ENCODE measurements around the gene PIK3R1.
"Not testable (repeated sequence)": the region's sequence is repeated elsewhere in the genome, so short reads cannot be mapped to it uniquely, and the experiment has no call there.

PIK3R1 gene

DNA sequence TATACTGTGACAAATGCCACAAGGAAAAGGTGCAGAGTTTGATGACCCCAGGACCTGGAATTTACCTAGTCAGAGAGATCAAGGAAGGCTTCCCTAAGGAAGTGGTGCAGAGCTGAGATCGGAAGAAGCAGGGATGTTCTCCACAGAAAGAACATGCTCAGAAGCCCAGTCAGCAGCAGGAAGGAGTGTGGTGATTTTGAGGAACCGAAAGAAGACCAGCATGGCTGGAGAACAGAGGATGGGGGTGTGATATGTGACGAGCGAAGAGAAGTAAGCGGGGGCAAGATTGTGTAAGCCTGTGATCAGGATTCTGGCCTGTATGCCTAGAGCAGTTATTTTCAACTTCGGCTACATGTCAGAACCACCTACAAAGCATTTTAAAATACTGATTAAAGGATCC, 18.7 kb upstream of the PIK3R1 start:
- Histone ChIP-seq H3K36me3 (ENCODE audit: control insufficient read depth, insufficient read depth, low read length) (no peaks in the 10 kb centered on the region), H3K4me1 (ENCODE audit: control insufficient read depth, insufficient read depth, low read length) (no peaks in the 10 kb centered on the region), H3K27me3 (ENCODE audit: control insufficient read depth, insufficient read depth, low read length) (no peaks in the 10 kb centered on the region), H3K4me3 (ENCODE audit: low read length) (no peak overlapping the region), H3K9ac (ENCODE audit: low read length) (no peak overlapping the region), H3K27ac (ENCODE audit: low read depth, low read length) (no peak overlapping the region)

- Histone ChIP-seq H3K9ac (ENCODE audit: low read length) (no peak overlapping the region), H3K36me3 (ENCODE audit: control insufficient read depth, insufficient read depth, low read length) (no peaks in the 10 kb centered on the region), H3K4me3 (ENCODE audit: low read length) (no peak overlapping the region), H3K27ac (ENCODE audit: low read depth, low read length) (no peak overlapping the region), H3K4me1 (ENCODE audit: control insufficient read depth, insufficient read depth, low read length) (no peaks in the 10 kb centered on the region), H3K27me3 (ENCODE audit: control insufficient read depth, insufficient read depth, low read length) (no peaks in the 10 kb centered on the region)
Measured at GRCh38 chr5:68200288-68200687, 15.3 kb upstream of the PIK3R1 start.

- H3K9ac ChIP-seq (ENCODE audit: low read length); H3K27ac ChIP-seq (ENCODE audit: low read depth, low read length); H3K4me1 ChIP-seq (ENCODE audit: control insufficient read depth, insufficient read depth, low read length); H3K27me3 ChIP-seq (ENCODE audit: control insufficient read depth, insufficient read depth, low read length); H3K36me3 ChIP-seq (ENCODE audit: control insufficient read depth, insufficient read depth, low read length); H3K4me3 ChIP-seq (ENCODE audit: low read length): not testable (repeated sequence)
Measured at GRCh38 chr5:68210654-68211053, 4.9 kb upstream of the PIK3R1 start.

GRCh38 chr5:68214482-68215207, 911 bp upstream of the PIK3R1 start:
- H3K4me1 ChIP-seq (ENCODE audit: control insufficient read depth, insufficient read depth, low read length), result peaks cover 15% of the 10 kb centered on the region
- peak overlapping the region; percentile 46 for H3K9ac ChIP-seq (ENCODE audit: low read length)
- no peaks in the 10 kb centered on the region for H3K27me3 ChIP-seq (ENCODE audit: control insufficient read depth, insufficient read depth, low read length)
- peaks cover 3% of the 10 kb centered on the region for H3K36me3 ChIP-seq (ENCODE audit: control insufficient read depth, insufficient read depth, low read length)
- peak overlapping the region; percentile 94 for H3K4me3 ChIP-seq (ENCODE audit: low read length)
- peak overlapping the region; percentile 98 for H3K27ac ChIP-seq (ENCODE audit: low read depth, low read length)

- H3K27me3 ChIP-seq (ENCODE audit: control insufficient read depth, insufficient read depth, low read length), result no peaks in the 10 kb centered on the region
- peaks cover 15% of the 10 kb centered on the region for H3K4me1 ChIP-seq (ENCODE audit: control insufficient read depth, insufficient read depth, low read length)
- H3K27ac ChIP-seq (ENCODE audit: low read depth, low read length), result peak overlapping the region; percentile 98
- H3K4me3 ChIP-seq (ENCODE audit: low read length), result peak overlapping the region; percentile 78
- peaks cover 3% of the 10 kb centered on the region for H3K36me3 ChIP-seq (ENCODE audit: control insufficient read depth, insufficient read depth, low read length)
- H3K9ac ChIP-seq (ENCODE audit: low read length), result peak overlapping the region; percentile 86
Measured at GRCh38 chr5:68215898-68216244, 315 bp downstream of the PIK3R1 start.

- H3K4me3 ChIP-seq (ENCODE audit: low read length), result peak overlapping the region; percentile 78
- peak overlapping the region; percentile 98 for H3K27ac ChIP-seq (ENCODE audit: low read depth, low read length)
- peaks cover 15% of the 10 kb centered on the region for H3K4me1 ChIP-seq (ENCODE audit: control insufficient read depth, insufficient read depth, low read length)
Measured at GRCh38 chr5:68216245-68217046, 890 bp downstream of the PIK3R1 start.

GRCh38 chr5:68217047-68217355, 1.4 kb downstream of the PIK3R1 start:
- H3K27ac ChIP-seq (ENCODE audit: low read depth, low read length), result peak overlapping the region; percentile 98
- H3K36me3 ChIP-seq (ENCODE audit: control insufficient read depth, insufficient read depth, low read length), result peaks cover 3% of the 10 kb centered on the region
- H3K27me3 ChIP-seq (ENCODE audit: control insufficient read depth, insufficient read depth, low read length), result no peaks in the 10 kb centered on the region
- peak overlapping the region; percentile 78 for H3K4me3 ChIP-seq (ENCODE audit: low read length)
- peaks cover 15% of the 10 kb centered on the region for H3K4me1 ChIP-seq (ENCODE audit: control insufficient read depth, insufficient read depth, low read length)
- peak overlapping the region; percentile 86 for H3K9ac ChIP-seq (ENCODE audit: low read length)

More at GRCh38 chr5:68216245-68217046, 890 bp downstream of the PIK3R1 start:
- Histone ChIP-seq H3K36me3 (ENCODE audit: control insufficient read depth, insufficient read depth, low read length) (peaks cover 3% of the 10 kb centered on the region), H3K27me3 (ENCODE audit: control insufficient read depth, insufficient read depth, low read length) (no peaks in the 10 kb centered on the region), H3K9ac (ENCODE audit: low read length) (peak overlapping the region; percentile 86)

- H3K4me3 ChIP-seq (ENCODE audit: low read length), result peak overlapping the region; percentile 78
- H3K27ac ChIP-seq (ENCODE audit: low read depth, low read length), result peak overlapping the region; percentile 98
- H3K36me3 ChIP-seq (ENCODE audit: control insufficient read depth, insufficient read depth, low read length), result peaks cover 3% of the 10 kb centered on the region
- H3K4me1 ChIP-seq (ENCODE audit: control insufficient read depth, insufficient read depth, low read length), result peaks cover 15% of the 10 kb centered on the region
- no peaks in the 10 kb centered on the region for H3K27me3 ChIP-seq (ENCODE audit: control insufficient read depth, insufficient read depth, low read length)
- no peak overlapping the region for H3K9ac ChIP-seq (ENCODE audit: low read length)
Measured at GRCh38 chr5:68217528-68217927, 2.0 kb downstream of the PIK3R1 start.

DNA sequence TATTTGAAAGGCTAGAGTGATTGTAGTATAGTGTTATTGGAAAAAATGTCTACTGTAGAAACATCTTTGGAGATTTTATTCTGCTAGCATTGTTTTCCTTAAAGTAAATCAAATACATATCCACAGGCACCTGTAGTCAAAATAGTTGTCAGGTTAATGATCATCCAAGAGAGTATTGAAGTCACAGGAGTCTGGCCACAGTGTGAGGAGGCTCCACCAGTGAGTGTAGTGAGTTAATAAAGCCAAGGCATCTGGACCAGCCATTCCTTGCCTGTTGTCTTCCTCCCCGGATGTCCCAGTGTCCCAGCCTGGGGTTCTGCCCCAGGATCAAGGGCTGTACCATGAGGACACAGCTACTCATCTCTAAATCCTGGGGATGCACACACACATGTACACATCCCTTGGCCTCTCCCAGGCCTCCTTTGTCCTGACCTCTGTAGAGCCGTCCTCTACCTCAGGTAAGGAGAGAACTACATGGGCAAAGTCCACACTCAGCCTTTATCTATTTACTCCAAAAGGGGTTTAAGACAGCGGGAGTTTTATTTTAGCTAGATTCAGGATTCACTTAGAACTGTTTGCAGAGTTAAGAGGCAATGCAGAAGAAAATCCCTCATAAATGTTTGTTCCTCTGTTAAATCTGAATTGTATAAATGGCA, 3.7 kb downstream of the PIK3R1 start:
- Histone ChIP-seq H3K36me3 (ENCODE audit: control insufficient read depth, insufficient read depth, low read length) (peaks cover 3% of the 10 kb centered on the region), H3K4me1 (ENCODE audit: control insufficient read depth, insufficient read depth, low read length) (peaks cover 18% of the 10 kb centered on the region), H3K27me3 (ENCODE audit: control insufficient read depth, insufficient read depth, low read length) (no peaks in the 10 kb centered on the region), H3K27ac (ENCODE audit: low read depth, low read length) (no peak overlapping the region), H3K9ac (ENCODE audit: low read length) (no peak overlapping the region), H3K4me3 (ENCODE audit: low read length) (peak overlapping the region; percentile 53)

DNA sequence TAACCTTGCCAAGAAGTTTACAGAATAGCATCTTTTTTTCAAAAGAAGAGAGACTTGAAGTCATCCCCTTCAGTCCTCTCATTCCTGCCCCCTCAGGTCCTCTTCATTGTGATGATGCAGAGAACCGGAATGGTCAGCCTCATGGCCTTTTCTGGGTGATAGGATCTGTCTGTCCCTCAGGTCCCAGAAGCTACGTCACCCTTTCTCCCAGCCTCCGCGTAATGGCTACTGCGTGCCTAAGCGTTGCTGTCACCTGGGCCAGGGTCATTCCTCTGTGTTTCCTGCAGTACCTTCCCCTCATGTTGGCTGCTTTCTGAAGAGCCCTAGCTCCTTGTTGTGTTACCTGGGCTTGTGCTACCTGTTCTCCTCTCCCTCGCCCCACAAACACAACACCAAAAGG, 4.7 kb downstream of the PIK3R1 start:
- Histone ChIP-seq H3K4me1 (ENCODE audit: control insufficient read depth, insufficient read depth, low read length) (peaks cover 25% of the 10 kb centered on the region), H3K27ac (ENCODE audit: low read depth, low read length) (no peak overlapping the region), H3K9ac (ENCODE audit: low read length) (no peak overlapping the region)

GRCh38 chr5:68220914-68221313, 5.4 kb downstream of the PIK3R1 start:
- H3K27me3 ChIP-seq (ENCODE audit: control insufficient read depth, insufficient read depth, low read length), result no peaks in the 10 kb centered on the region
- no peak overlapping the region for H3K9ac ChIP-seq (ENCODE audit: low read length)
- H3K27ac ChIP-seq (ENCODE audit: low read depth, low read length), result no peak overlapping the region
- no peak overlapping the region for H3K4me3 ChIP-seq (ENCODE audit: low read length)
- peaks cover 3% of the 10 kb centered on the region for H3K36me3 ChIP-seq (ENCODE audit: control insufficient read depth, insufficient read depth, low read length)
- peaks cover 31% of the 10 kb centered on the region for H3K4me1 ChIP-seq (ENCODE audit: control insufficient read depth, insufficient read depth, low read length)

More for the DNA sequence above, 4.7 kb downstream of the PIK3R1 start:
- Histone ChIP-seq H3K27me3 (ENCODE audit: control insufficient read depth, insufficient read depth, low read length) (no peaks in the 10 kb centered on the region), H3K4me3 (ENCODE audit: low read length) (no peak overlapping the region), H3K36me3 (ENCODE audit: control insufficient read depth, insufficient read depth, low read length) (peaks cover 3% of the 10 kb centered on the region)

DNA sequence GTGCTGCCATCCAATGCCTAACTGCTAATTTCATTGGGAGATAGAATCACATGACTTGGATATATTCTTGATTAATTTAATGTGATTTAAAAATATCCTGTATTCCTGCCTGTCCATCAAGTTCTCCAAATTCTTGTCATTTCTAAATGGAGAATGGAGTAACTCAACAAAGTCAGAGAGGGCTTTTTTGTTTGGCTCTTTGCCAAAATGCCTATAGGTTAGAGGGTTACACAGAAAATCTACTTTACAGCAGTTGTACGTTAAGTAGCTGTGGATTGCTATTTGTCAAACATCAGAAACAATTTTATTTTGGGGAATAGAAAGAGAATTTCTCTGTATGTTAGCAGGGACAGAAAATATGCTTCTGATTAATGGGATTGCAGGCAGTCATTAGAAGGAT, 5.9 kb downstream of the PIK3R1 start:
- H3K27ac ChIP-seq (ENCODE audit: low read depth, low read length), result no peak overlapping the region
- peaks cover 31% of the 10 kb centered on the region for H3K4me1 ChIP-seq (ENCODE audit: control insufficient read depth, insufficient read depth, low read length)
- H3K9ac ChIP-seq (ENCODE audit: low read length), result no peak overlapping the region
- H3K4me3 ChIP-seq (ENCODE audit: low read length), result no peak overlapping the region
- peaks cover 2% of the 10 kb centered on the region for H3K36me3 ChIP-seq (ENCODE audit: control insufficient read depth, insufficient read depth, low read length)
- H3K27me3 ChIP-seq (ENCODE audit: control insufficient read depth, insufficient read depth, low read length), result no peaks in the 10 kb centered on the region

All from rectal smooth muscle tissue (tissue), 1 donor.